HEK293T (cell line): Measurements from ENCODE around the gene TRAPPC11.

ENCODE experiments used
- CTCF ChIA-PET: fragments of 350-600 bp; formaldehyde crosslinking; extraction: SDS; loops from one replicate; lab custom pipeline; 2021; ENCODE audit warnings: antibody characterized with exemption, inconsistent platforms; lab: Yijun Ruan, JAX
- POLR2A ChIA-PET: fragments of 350-600 bp; formaldehyde crosslinking; extraction: SDS; loops from one replicate; lab custom pipeline; 2020; ENCODE audit warnings: antibody characterized with exemption, inconsistent platforms; lab: Yijun Ruan, JAX
- DNase-seq: peaks from one replicate; pipeline ENCODE4 v3.0.0; 2012; ENCODE audit warnings: mixed read lengths; ENCODE audit errors: extremely low spot score
- ARNT ChIP-seq: fragments of 450-650 bp; IDR thresholded peaks from 2 replicates; pipeline ENCODE4 v1.6.1; 2017; ENCODE audit warnings: mild to moderate bottlenecking
- BHLHE40 ChIP-seq: fragments of 450-650 bp; IDR thresholded peaks from 2 replicates; pipeline ENCODE4 v1.6.1; 2016; ENCODE audit warnings: mild to moderate bottlenecking, moderate library complexity, borderline replicate concordance
- CTBP1 ChIP-seq: fragments of 450-650 bp; IDR thresholded peaks from 2 replicates; pipeline ENCODE4 v1.6.1; 2016; ENCODE audit warnings: borderline replicate concordance
- ELF4 ChIP-seq: fragments of 450-650 bp; IDR thresholded peaks from 2 replicates; pipeline ENCODE4 v1.6.1; 2017; ENCODE audit warnings: antibody characterized with exemption
- FOXA1 ChIP-seq: fragments of 450-650 bp; IDR thresholded peaks from 2 replicates; pipeline ENCODE4 v1.6.1; 2016; ENCODE audit warnings: mild to moderate bottlenecking
- FOXK2 ChIP-seq: fragments of 450-650 bp; IDR thresholded peaks from 2 replicates; pipeline ENCODE4 v1.6.1; 2016; ENCODE audit warnings: mild to moderate bottlenecking
- FOXM1 ChIP-seq: fragments of 450-650 bp; IDR thresholded peaks from 2 replicates; pipeline ENCODE4 v1.6.1; 2017; ENCODE audit warnings: mild to moderate bottlenecking, borderline replicate concordance
- HDGF ChIP-seq: fragments of 450-650 bp; IDR thresholded peaks from 2 replicates; pipeline ENCODE4 v1.6.1; 2017; ENCODE audit warnings: antibody characterized with exemption, borderline replicate concordance
- L3MBTL2 ChIP-seq: fragments of 450-650 bp; conservative IDR thresholded peaks from 2 replicates; pipeline ENCODE4 v1.6.1; 2016; ENCODE audit warnings: mild to moderate bottlenecking
- LEF1 ChIP-seq: fragments of 450-650 bp; IDR thresholded peaks from 2 replicates; pipeline ENCODE4 v1.6.1; 2017; ENCODE audit warnings: mild to moderate bottlenecking, borderline replicate concordance
- NFRKB ChIP-seq: fragments of 450-650 bp; IDR thresholded peaks from 2 replicates; pipeline ENCODE4 v1.6.1; 2016; ENCODE audit warnings: mild to moderate bottlenecking, moderate library complexity
- SP1 ChIP-seq: fragments of 450-650 bp; IDR thresholded peaks from 2 replicates; pipeline ENCODE4 v1.6.1; 2017
- SUZ12 ChIP-seq: fragments of 450-650 bp; IDR thresholded peaks from 2 replicates; pipeline ENCODE4 v1.6.1; 2016; ENCODE audit warnings: mild to moderate bottlenecking
- TARDBP ChIP-seq: fragments of 450-650 bp; IDR thresholded peaks from 2 replicates; pipeline ENCODE4 v1.6.1; 2016
- ZNF384 ChIP-seq: fragments of 450-650 bp; IDR thresholded peaks from 2 replicates; pipeline ENCODE4 v1.6.1; 2016
- TF ChIP-seq, protein P1 (sequence below): fragments of 450-650 bp; IDR thresholded peaks from 2 replicates; pipeline ENCODE4 v1.6.1; 2016

TRAPPC11 gene

GRCh38 chr4:183627979-183628588, 31.0 kb upstream of the TRAPPC11 start:
- DNase-seq: no peak
- ChIA-PET CTCF (no interaction called here), POLR2A (no interaction called here)
- TF ChIP-seq FOXA1: no peak
- no peak for TF ChIP-seq LEF1
- TF ChIP-seq, protein P1, sequence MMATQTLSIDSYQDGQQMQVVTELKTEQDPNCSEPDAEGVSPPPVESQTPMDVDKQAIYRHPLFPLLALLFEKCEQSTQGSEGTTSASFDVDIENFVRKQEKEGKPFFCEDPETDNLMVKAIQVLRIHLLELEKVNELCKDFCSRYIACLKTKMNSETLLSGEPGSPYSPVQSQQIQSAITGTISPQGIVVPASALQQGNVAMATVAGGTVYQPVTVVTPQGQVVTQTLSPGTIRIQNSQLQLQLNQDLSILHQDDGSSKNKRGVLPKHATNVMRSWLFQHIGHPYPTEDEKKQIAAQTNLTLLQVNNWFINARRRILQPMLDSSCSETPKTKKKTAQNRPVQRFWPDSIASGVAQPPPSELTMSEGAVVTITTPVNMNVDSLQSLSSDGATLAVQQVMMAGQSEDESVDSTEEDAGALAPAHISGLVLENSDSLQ: no peak
- no peak for TF ChIP-seq L3MBTL2
- TF ChIP-seq BHLHE40: no peak
- TF ChIP-seq ZNF384: no peak
- no peak for TF ChIP-seq HDGF
- no peak for TF ChIP-seq ELF4
- TF ChIP-seq ARNT: no peak

DNA sequence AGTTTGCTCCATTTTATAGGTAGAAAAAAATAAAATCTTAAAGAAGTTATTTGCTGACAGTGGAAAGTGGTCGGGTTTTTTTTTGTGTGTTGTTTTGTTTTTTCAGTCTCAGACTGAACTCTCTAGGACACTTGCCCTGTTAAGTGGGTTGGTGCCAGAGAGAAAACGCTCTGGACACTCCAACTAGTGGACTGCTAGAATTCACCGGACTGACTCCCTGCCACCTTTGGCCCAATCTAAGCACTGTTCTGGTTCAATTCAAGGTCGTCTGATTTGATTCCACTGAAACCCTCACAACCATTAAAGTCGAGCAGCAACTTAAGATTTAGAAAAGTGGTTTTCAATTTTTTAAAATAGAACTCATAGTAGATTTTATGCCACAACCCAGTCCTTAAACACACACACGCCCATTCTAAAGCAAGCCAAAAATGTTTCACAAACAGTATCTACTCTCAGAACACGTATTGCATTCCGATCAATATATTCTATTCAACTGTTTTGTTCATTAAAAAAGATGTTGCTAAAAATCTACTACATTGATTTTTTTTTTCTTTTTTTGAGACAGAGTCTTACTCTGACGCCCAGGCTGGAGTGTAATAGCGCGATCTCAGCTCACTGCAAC, 27.4 kb upstream of the TRAPPC11 start:
- CTCF ChIA-PET: no interaction called here
- DNase-seq: no peak
- TF ChIP-seq SUZ12 (no peak), SP1 (no peak), BHLHE40 (no peak), ELF4 (no peak), HDGF (no peak), FOXA1 (no peak), LEF1 (no peak), ARNT (no peak), TARDBP (no peak), CTBP1 (no peak), L3MBTL2 (no peak), ZNF384 (no peak), FOXK2 (no peak), NFRKB (no peak), FOXM1 (no peak)
- TF ChIP-seq, protein P1: no peak
- POLR2A ChIA-PET: no interaction called here

DNA sequence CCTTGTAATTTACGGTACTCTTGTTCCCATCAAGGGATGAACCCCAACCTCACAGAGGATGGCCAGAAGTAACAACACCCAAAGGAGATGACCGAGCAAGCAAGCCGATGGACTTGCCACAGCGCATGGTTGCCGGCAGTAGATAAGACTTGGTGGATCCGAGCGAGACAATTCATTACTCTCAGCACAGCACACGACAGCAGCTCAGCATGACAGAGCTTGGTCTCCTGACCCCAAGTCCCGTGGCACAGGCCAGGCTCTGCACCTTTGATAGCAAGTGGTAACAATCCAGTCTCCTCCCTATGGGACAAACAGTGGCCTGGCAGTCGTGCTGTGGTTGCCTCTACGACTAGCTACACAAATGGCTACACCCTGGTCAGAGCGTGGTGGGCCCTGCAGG, 26.4 kb upstream of the TRAPPC11 start:
- POLR2A ChIA-PET: no interaction called here
- TF ChIP-seq FOXK2 (no peak), ZNF384 (no peak), HDGF (no peak), FOXM1 (no peak), CTBP1 (no peak), LEF1 (no peak), NFRKB (no peak), ARNT (no peak)
- CTCF ChIA-PET: interaction anchor here (0.6 kb wide), 1 partner anchor 44 kb away, joined by 3 read pairs; no protein-coding TSS in a partner anchor
- DNase-seq: no peak

GRCh38 chr4:183633476-183634400, 25.4 kb upstream of the TRAPPC11 start:
- DNase-seq: no peak
- TF ChIP-seq FOXM1 (no peak), FOXK2 (no peak), NFRKB (no peak), ARNT (no peak), ELF4 (no peak), BHLHE40 (no peak), CTBP1 (no peak), ZNF384 (no peak), SP1 (no peak), TARDBP (no peak), LEF1 (no peak)
- TF ChIP-seq, protein P1: no peak
- ChIA-PET CTCF (no interaction called here), POLR2A (no interaction called here)

DNA sequence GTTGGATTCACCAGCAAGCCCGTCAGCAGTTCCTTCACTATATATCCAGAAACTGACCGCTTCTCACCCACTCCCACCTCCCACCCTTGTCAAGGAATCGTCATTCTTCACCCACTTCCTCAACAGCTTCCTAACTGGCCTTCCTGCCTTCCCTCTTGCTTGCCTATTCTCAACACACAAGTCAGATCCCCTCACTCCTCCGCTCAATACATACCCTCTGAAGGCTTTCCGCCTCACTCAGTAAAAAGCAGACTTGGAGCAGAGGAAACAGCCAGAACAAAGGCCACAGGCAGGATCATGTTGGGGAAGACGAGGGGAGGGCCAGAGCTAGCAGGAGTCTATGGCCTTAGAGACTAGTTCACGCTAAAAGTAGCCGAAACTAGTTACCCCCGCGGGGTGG, 23.8 kb upstream of the TRAPPC11 start:
- TF ChIP-seq BHLHE40 (no peak), HDGF (no peak), L3MBTL2 (no peak), FOXA1 (no peak), ELF4 (no peak), TARDBP (no peak), SP1 (no peak), SUZ12 (no peak), NFRKB (no peak), ARNT (no peak)
- TF ChIP-seq, protein P1: no peak
- CTCF ChIA-PET: no interaction called here
- POLR2A ChIA-PET: no interaction called here
- no peak for DNase-seq
